GM11168 (cell line): ENCODE data around the gene RHOV.

ENCODE experiments used
- in situ Hi-C: fragments of 300-500 bp; cut with MboI; formaldehyde crosslinking; loops from one replicate; pipeline ENCODE4 v1.12.0; 2022; ENCODE audit warnings: low sequenced_read_pairs; ENCODE audit not compliant: unreplicated experiment

The RHOV gene

GRCh38 chr15:40873694-40874561 lies at the start of gene RHOV:
TSS of gene RHOV (minus strand) at chr15:40874234. CDS start at chr15:40874139, 95 bp downstream.
- in situ Hi-C loops: no loop called here

- in situ Hi-C loops: no loop called here
These were observed 49.5 kb upstream of the RHOV start for GRCh38 chr15:40923551-40923950.

GRCh38 chr15:40922608-40923005 lies 48.6 kb upstream of the RHOV start:
- in situ Hi-C loops: no loop called here

- in situ Hi-C loops: no loop called here
These were observed 48.0 kb upstream of the RHOV start for GRCh38 chr15:40921949-40922607.

- in situ Hi-C loops: no loop called here
These were observed 44.9 kb upstream of the RHOV start for GRCh38 chr15:40918799-40919392.

GRCh38 chr15:40918146-40918798 lies 44.2 kb upstream of the RHOV start:
- in situ Hi-C loops: no loop called here

GRCh38 chr15:40917585-40917984 lies 43.6 kb upstream of the RHOV start:
- in situ Hi-C loops: no loop called here

- in situ Hi-C loops: no loop called here
These were observed 41.6 kb upstream of the RHOV start for GRCh38 chr15:40915679-40916078.

- in situ Hi-C loops: no loop called here
These were observed 41.2 kb upstream of the RHOV start for GRCh38 chr15:40915116-40915661.

- in situ Hi-C loops: no loop called here
These were observed 40.5 kb upstream of the RHOV start for GRCh38 chr15:40914486-40914885.

- in situ Hi-C loops: no loop called here
These were observed 40.0 kb upstream of the RHOV start for GRCh38 chr15:40914013-40914412.

- in situ Hi-C loops: no loop called here
These were observed 38.4 kb upstream of the RHOV start for GRCh38 chr15:40912478-40912877.

GRCh38 chr15:40911693-40912092 lies 37.7 kb upstream of the RHOV start:
- in situ Hi-C loops: no loop called here

GRCh38 chr15:40911141-40911540 lies 37.1 kb upstream of the RHOV start:
- in situ Hi-C loops: no loop called here

GRCh38 chr15:40909662-40910630 lies 35.9 kb upstream of the RHOV start:
- in situ Hi-C loops: no loop called here

- in situ Hi-C loops: no loop called here
These were observed 34.1 kb upstream of the RHOV start for GRCh38 chr15:40908095-40908494.

- in situ Hi-C loops: no loop called here
These were observed 33.2 kb upstream of the RHOV start for GRCh38 chr15:40906991-40907802.
